GM12864 (cell line): Measurements from ENCODE around the gene ARL3.
"Not testable (repeated sequence)": the region's sequence is repeated elsewhere in the genome, so short reads cannot be mapped to it uniquely, and the experiment has no call there.

Source experiments
- DNase-seq: peaks from one replicate; pipeline ENCODE4 v3.0.0-alpha.2; 2011; ENCODE audit warnings: low read depth
- H3K4me3 ChIP-seq: 2 replicates; pipeline ENCODE4 v1.5.1; 2011; ENCODE audit warnings: mild to moderate bottlenecking, low read depth, low read length, control low read depth
- TF ChIP-seq, protein P1 (sequence below): IDR thresholded peaks from 2 replicates; pipeline ENCODE4 v1.5.1; 2011; ENCODE audit warnings: low read depth, mild to moderate bottlenecking, moderate library complexity, low read length, control low read depth, inconsistent platforms; ENCODE audit errors: missing control alignments

Gene ARL3

DNA sequence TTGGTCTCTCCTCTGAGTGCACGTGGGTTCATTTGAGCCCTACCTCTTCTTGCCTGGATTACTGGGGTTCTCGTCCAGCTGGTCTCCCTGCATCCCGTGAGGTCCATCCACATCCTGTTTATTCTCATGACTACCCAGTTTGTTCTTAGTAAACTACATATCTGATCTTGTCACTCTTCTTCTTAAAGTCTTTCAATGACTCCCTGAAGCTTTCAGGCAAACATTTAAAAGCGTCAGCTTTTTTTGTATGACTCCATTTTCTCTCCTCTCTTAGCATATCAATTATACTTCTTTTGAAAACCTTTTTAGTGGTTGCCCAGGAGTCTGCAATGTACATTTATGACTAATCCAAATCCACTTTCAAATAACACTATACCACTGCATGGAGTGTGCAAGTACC lies 7.8 kb upstream of the ARL3 start:
- DNase-seq = no peak
- TF ChIP-seq, protein P1, sequence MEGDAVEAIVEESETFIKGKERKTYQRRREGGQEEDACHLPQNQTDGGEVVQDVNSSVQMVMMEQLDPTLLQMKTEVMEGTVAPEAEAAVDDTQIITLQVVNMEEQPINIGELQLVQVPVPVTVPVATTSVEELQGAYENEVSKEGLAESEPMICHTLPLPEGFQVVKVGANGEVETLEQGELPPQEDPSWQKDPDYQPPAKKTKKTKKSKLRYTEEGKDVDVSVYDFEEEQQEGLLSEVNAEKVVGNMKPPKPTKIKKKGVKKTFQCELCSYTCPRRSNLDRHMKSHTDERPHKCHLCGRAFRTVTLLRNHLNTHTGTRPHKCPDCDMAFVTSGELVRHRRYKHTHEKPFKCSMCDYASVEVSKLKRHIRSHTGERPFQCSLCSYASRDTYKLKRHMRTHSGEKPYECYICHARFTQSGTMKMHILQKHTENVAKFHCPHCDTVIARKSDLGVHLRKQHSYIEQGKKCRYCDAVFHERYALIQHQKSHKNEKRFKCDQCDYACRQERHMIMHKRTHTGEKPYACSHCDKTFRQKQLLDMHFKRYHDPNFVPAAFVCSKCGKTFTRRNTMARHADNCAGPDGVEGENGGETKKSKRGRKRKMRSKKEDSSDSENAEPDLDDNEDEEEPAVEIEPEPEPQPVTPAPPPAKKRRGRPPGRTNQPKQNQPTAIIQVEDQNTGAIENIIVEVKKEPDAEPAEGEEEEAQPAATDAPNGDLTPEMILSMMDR = no peak
- no peak overlapping the region for H3K4me3 ChIP-seq

DNA sequence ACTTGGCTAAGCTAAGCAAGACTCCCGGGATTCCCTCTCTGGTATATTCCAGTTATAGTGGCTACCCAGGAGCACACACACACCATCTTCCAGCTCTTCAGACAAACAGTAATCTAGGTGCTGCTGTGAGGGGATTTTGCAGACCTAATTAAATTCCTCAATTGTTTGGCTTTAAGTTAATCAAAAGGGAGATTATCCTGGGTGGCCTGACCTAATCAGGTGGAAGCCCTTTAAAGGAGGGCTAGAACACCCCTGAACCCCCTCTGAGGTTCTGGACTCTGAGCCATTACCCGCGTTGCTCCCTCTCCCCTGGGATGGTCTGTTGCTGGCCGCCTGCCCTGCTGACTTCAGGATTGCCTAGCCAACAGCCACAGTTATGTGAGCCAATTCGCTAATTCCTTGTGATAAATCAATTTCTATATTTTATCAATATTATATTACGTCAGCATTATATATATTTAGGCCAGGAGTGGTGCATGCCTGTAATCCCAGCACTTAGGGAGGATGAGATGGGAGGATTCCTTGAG lies 6.6 kb upstream of the ARL3 start:
- H3K4me3 ChIP-seq = no peak overlapping the region
- TF ChIP-seq, protein P1 = no peak
- DNase-seq = no peak

DNA sequence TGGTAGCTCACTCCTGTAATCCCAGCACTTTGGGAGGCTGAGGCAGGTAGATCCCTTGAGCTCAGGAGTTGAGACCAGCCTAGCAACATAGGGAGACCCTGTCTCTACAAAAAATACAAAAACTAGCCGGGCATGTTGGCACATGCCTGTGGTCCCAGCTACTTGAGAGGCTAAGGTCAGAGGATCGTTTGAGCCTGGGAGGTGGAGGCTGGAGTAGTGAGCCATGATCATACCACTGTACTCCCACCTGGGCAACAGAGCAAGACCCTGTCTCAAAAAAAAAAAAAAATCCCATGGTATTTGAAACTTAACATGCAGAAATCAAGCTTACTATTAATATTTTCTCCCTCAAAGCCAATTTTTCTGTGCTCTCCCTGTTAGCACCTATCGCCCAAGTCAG lies 6.1 kb upstream of the ARL3 start:
- no peak for DNase-seq
- TF ChIP-seq, protein P1 = no peak
- no peak overlapping the region for H3K4me3 ChIP-seq

DNA sequence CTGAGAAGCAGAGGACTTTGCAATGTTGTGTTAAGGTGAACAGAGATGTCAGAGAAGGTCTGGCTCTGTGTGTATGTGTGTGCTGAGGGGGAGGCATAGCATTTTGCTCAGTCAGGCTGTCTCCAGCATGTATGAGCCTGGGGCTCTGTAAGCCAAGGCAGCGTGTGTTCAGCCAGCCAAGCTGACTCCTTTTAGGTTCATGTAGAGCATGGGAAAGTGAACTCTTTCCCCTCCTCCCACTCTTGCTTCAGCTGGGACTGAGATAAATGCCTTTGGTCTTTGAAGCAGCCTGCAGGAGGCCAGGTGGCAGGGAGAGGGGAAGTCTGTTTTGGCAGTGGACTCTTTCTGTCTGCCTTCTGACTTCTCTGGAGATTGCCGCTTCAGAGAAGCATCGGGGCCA lies 4.0 kb upstream of the ARL3 start:
- H3K4me3 ChIP-seq = no peak overlapping the region
- TF ChIP-seq, protein P1 = no peak
- no peak for DNase-seq

DNA sequence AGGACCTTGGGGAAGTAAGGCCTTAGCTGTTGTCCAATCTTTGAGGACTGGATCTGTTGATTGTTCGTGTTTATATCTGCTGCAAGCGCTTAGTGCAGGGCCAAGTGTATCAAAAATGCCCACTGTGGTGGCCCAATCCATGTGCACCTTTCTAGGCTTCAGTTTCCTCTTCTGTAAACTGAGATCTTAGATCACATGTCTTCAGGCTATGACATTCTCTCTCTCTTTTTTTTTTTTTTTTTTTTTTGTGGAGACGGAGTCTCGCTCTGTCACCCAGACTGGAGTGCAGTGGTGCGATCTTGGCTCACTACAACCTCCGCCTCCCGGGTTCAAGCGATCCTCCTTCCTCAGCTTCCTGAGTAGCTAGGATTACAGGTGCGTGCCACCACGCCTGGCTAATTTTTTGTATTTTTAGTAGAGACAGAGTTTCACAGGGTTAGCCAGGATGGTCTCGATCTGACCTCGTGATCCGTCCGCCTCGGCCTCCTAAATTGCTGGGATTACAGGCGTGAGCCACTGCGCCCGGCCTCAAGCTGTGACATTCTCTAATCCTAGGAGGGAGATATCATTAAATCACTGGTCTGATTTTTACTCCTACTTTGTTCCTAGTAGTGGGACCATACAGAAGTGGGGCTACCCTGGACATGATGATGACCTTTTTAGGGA lies 2.8 kb upstream of the ARL3 start:
- DNase-seq, H3K4me3 ChIP-seq: not testable (repeated sequence)

DNA sequence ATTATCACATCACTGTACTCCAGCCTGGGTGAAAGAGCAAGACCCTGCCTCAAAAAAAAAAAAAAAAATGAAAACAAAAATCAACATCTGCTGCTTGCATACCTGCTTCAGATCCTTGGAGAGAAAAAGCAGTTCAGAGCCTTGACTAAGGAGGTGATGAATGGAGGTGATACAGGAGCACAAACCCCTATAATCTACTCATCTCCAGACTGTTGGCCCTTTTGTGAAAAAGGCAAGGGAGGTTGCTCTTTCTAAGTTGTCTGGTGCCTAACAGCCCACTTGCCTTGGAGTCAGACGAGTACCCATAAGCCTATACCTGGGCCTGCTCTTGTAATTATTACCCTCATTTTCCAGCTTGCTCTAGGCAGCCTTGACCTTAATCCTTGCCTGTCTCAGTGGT lies 1.7 kb upstream of the ARL3 start:
- TF ChIP-seq, protein P1 = no peak
- peak overlapping the region; percentile 98; the same call in 1 of the 2 replicates for H3K4me3 ChIP-seq
- DNase-seq = no peak

DNA sequence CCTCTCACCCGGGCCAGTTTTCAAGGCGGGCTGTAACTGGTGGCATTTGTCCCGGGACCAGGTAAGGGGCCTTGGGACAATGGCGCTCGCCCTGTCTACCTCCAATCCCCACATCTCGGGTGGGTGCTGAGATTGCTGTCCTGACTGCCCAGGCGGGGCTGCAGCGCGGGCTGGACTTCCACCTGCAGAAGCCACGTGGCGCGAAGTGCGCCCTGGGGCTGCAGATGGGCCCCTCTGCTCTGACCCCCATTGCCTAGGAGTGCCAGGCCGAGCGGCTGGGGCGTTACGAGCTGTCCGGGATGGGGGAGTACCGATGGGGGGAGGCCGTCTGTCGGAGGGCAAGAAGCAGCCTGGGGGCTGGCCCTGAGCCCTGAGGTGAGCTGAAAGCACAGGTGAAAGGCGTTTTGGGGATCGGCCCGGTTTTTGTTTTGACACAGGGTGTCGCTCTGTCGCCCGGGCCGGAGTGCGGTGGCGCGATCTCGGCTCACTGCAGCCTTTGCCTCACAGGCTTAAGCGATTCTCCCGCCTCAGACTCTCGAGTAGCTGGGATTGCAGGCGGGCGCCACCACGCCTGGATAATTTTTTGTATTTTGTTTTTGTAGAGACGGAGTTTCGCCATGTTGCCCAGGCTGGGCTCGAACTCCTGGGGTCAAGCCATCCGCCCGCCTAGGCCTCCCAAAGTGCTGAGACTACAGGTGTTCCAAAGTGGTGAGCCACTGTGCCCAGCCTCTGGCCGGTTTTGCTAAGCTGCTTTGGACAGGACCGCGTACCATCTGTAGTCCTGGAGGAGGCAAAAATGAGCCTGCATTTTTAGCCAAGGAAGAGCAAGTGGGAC lies 641 bp upstream of the ARL3 start, which contains the start of gene SFXN2:
Gene SFXN2, plus strand, starts transcription at position 16 of the 835 bp plus-strand sequence. CDS start 12,001 bp downstream, outside the sequence.
- TF ChIP-seq, protein P1 = peak; percentile 25
- peak; percentile 29 for DNase-seq
- H3K4me3 ChIP-seq = peak within 1 kb of the TSS; percentile 98
